Measurements from ENCODE around the gene PIK3CA.
A peak's percentile ranks its signal among the peaks of the same experiment; 100 is the strongest.
"Not testable (repeated sequence)": the region's sequence is repeated elsewhere in the genome, so short reads cannot be mapped to it uniquely, and the experiment has no call there.

The PIK3CA gene

DNA sequence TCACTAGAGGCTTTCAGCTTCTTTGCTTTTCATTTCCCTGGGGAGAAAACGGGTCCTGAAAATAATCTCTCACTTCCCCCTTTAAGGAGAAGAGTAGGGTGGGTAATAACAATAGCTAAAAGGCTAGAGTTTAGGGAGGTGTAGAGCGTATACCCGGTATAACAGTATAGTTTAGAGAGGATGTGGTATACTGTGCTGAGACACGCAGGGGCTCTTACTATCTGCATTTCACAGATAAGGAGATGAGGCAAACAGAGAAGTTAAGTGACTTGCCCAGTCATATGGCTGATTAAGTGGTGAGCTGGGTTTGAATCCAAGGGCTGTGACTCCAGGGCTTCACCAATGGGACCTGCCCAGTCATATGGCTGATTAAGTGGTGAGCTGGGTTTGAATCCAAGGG is 117.7 kb downstream of the PIK3CA start:
- DNase-seq = no peak

DNA sequence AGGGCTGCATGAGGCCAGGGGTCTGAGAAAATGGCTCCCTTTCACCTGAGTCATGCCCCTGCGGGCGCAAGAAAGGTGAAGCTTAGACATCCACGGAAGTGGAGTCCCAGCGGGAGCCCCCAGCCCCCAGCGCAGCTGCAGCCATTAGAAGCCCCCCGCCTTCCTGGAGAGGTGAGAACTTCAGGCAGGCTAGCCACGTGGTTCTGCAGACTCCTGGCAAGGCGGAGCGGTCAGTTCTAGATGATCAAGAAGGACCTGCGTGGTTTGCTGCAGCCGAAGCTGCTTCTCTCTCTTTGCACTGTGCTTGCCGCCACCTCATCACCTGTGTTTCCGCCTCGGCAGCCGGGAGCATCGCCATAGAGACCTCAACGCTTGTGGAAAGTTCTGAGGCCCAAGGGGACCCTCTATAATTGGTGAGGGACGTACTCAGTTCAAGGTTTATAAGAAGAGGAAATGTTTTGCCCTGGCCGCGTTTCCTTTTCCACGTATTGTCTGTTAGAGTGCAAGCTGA is 118.6 kb downstream of the PIK3CA start:
- DNase-seq = no peak

DNA sequence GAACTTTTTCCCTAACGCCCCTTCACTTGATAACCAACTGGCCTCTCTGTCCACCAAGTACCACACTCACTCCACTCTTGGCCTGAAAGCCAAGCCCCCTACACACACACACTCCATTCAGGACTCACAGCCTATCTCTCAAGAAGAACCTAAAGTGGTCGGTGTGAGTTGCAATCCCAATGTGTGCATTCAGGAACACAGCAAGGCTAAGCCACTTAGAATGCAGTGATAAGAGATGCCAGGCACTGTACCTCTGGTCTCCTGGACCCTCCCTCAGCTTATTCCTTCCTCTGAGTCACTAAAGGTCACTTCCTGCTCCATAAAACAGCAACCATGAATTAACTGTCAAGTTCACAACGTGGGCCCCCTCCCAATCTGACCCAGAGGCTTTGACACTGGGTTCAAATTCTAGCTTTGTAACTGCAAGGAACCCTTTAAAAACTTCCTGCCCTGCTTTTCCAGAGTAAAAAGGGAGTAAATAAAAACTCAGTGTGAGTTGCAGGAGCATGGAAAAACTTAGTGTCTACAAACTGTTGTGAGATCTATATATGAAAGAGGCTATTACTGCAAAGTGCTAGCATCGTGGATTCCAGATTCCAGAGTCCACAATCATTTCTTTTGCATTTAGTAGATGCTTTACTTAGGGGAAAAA is 120.4 kb downstream of the PIK3CA start:
- no peak for DNase-seq

DNA sequence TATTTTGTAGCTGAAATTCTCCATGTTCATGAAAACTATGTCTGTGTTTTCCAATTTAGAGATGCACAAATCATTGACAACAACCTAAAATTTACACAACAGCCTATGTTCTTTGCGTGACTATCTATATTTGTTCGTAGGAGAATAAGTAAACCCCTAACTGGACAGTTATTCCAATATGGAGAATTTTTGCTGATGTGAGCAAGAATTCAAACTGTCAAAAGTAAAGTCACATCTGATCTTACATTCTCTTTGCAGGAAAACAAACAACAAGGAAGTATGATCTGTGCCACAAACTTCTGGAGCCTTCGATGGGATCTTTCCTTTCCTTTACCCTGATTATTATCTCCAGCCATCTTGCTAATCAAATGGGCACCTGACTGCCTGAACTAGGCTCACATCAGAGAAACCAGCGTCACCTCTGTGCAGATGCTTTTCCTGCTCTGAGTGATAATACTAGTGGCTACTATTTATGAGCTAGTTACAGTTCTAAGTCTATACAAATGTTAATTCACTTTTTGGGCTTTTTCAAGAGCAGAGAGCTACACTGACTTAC is 121.1 kb downstream of the PIK3CA start:
- no peak for DNase-seq

DNA sequence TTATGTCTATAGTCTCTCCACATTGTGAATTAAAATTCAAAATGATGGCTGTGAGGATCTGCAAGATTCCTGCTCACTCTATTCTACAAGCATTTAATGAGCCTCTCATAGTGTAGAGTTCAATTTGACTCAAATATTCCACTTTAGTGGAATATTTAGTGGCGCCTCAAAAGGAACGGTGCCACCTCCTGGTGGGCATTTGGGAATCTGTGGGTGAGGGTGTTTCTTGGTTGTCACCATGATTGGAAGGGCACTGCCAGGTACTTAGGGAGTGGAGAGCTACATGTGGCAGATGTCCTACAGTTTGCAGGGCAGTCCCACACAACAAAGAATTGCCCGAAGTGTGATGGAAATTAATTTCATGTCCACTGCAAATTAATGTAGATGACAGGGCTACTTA is 124.2 kb downstream of the PIK3CA start:
- DNase-seq = peak; percentile 18

DNA sequence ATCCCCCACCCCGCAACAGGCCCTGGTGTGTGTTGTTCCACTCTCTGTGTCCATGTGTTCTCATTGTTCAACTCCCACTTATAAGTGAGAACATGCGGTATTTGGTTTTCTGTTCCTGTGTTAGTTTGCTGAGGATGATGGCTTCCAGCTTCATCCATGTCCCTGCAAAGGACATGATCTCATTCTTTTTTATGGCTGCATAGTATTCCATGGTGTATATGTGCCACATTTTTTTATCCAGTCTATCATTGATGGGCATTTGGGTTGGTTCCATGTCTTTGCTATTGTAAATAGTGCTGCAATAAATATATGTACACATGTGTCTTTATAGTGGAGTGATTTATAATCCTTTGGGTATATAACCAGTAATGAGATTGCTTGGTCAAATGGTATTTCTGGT is 126.3 kb downstream of the PIK3CA start:
- not testable (repeated sequence) for DNase-seq

DNA sequence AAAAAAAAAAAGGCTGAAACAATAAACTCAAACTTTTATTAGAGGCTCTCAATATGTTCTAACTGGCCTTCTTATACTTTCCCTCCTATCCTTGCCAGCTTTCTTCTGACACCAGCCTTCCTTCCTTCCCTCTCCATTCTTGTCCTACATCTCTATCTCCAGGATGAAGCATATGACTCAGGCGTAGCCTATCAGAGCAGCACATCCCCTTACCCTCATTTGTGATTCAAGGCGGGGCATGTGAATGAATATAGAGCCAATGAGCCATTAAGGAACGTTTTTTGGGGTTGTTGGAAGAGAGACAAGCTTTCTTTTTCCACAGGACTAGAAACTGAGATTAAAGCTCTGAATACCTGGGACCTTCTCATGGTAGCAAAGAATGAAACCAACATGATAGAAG is 127.8 kb downstream of the PIK3CA start:
- DNase-seq = no peak

DNA sequence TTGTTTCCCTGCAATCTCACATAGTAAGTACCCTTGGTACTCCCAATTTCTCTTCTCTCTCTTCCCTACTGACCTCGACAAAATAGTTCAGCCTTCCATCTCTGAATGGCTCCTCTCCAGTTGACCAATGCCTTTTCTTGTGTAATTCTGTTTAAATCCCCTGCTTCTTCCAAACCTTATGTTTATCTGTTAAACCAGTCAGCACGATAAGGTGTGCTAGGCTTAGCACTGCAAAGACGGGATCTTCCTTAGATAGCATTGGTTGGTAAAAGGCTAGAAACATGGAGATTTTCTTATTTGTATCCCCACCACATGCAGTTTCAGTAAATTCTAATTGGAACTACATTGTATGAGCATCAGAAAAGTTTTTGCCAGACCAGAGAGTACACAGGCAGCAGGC is 128.6 kb downstream of the PIK3CA start:
- no peak for DNase-seq

DNA sequence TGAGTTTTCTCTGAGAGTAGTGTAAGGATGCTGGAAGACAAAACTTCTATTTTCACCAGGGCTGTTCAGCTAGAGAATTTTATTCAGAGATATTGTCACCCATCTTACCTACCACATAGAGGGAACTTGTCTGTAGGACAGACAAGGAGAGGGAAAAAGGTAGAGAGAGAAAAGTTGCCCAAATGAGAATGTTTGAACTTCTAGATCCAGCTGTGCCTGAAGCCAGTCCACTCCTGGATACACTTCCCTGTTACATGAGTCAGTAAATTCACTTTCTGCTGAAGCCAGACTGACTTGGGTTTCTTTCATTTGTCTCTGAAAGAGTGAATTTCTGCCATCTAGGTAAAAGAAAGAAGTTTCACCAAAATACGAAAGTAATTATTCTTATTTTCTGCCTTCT is 130.0 kb downstream of the PIK3CA start:
- DNase-seq = no peak

DNA sequence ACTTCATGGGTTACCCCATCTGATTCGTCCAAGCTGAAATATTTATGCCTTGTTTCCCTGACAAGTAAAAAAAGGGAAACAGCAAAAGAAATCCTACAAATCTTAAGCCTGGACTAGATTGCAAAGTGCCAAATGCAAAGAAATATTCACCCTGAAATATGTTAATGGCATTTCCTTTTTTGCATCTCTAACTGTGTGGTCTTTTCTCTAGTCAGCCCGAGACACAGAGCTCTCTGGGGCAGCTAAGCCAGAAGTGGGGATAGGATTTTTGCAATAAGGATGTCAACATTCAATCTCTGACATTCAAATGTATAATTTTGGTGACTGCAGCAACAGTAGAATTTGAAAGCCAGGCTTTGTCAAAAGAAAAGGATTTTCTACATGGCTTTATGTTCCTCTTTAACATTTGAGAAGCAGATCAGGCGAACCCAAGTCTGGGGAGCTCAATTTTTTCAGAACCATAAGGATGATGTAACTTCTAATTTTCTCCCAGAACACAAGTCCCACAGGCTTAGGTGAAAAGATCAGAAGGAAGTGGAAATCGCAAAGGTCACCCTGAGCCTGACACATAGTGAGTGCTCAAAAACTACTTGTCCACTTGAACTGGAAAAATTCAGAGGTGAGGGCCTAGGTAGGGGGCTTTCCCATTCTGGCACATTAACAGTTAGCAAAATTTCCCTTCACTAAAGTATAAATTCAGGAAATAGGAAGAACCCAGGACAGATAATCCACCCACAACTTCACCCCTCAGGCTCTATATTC is 131.0 kb downstream of the PIK3CA start:
- DNase-seq = no peak

DNA sequence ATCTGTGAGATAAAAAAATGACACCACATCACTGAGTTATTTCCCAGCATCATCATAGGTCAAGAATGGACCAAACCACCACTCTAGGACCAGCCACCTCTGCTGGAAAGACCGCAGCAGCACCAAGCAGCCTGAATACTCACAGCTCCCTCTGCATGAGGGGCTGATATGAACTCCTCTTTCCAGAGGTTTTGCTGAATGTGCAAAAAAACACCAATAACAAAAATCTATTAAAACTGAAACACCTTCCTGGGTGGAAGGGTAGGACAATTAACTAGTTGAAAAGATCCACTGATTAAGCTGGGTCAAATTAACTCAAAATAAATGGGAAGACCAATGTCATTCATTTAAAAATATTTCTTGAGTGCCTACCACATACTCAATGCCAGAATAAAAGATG is 131.7 kb downstream of the PIK3CA start:
- no peak for DNase-seq

DNA sequence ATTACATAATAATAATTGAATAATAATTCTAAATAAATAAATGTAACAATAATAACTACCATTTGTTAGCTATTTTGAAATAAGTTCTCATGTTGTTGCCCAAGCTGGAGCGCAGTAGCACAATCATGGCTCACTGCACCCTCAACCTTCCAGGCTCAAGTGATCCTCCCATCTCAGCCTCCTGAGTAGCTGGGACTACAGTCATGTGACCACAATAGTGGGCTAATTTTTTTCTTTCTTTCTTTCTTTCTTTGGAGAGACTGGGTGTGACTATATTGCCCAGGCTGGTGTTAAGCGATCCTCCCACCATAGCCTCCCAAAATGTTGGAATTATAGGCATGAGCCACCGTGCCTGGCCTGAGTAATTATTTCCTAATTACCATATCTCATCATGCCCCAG is 133.7 kb downstream of the PIK3CA start:
- no peak for DNase-seq

DNA sequence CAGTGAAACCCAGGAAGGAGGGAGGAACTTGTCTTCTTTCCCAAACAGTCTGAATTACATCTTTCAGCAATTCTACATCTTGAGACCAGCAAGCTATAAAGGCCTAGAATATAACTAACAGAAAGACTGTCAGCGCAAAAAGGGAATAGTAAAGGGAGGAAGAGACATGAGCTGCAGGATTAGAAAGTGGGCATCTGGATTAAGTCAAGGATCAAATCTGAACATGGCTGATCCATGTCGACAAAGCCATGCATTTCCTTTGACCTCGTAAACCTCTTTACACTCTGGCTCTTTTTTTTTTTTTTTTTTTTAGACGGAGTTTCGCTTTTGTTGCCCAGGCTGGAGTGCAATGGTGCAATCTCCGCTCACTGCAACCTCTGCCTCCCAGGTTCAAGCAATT is 138.2 kb downstream of the PIK3CA start:
- DNase-seq = no peak

DNA sequence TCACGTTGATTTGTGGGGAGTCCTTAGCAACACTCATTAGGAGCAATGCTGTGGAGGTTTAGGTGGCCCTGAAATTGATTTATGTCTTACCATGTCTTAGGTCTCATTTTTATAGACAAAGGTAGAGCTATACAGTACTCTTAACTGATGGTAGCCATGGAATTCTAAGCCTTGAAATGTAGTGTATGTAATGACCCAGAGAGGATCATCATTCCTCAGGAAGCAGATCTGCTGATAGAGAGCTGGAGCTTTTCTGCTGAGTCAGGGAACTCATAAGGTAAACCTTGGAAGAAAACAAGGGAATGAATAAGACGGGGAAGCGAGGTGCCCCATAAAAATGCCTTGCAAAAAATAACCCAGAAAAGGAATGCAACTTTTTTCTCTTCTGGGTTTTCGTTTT is 140.7 kb downstream of the PIK3CA start:
- DNase-seq = no peak

DNA sequence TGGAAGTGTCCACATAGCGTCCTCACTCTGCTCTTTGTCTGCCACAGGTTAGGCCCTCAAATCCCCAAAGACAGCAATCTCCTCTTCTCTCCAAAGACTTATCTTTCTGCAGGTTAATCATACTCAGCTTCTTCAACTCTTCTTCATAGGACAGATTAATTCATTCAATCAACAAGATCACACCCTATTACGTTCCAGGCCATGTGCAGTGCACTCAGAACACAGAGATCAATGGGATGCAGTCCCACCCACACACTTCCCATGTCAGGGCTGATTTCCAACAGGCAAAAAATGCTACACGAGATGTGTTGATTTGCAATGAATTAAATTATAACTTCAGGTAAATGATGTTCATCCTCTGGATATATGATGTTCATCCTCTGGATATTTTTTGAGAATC is 141.1 kb downstream of the PIK3CA start:
- no peak for DNase-seq
